ENCODE measurements around the gene P2RX1.

P2RX1 gene

GRCh38 chr17:3906881-3907280 lies 9.4 kb downstream of the P2RX1 start:
- Histone ChIP-seq H3K27me3 (ENCODE audit: control insufficient read depth, insufficient read depth, low read length) (no peaks in the 10 kb centered on the region), H3K9ac (ENCODE audit: low read length) (no peak overlapping the region), H3K36me3 (ENCODE audit: control insufficient read depth, insufficient read depth, low read length) (no peaks in the 10 kb centered on the region), H3K4me3 (ENCODE audit: low read length) (no peak overlapping the region), H3K4me1 (ENCODE audit: control insufficient read depth, insufficient read depth, low read length) (no peaks in the 10 kb centered on the region), H3K9me3 (ENCODE audit: control insufficient read depth, low read length) (no peaks in the 10 kb centered on the region)

DNA sequence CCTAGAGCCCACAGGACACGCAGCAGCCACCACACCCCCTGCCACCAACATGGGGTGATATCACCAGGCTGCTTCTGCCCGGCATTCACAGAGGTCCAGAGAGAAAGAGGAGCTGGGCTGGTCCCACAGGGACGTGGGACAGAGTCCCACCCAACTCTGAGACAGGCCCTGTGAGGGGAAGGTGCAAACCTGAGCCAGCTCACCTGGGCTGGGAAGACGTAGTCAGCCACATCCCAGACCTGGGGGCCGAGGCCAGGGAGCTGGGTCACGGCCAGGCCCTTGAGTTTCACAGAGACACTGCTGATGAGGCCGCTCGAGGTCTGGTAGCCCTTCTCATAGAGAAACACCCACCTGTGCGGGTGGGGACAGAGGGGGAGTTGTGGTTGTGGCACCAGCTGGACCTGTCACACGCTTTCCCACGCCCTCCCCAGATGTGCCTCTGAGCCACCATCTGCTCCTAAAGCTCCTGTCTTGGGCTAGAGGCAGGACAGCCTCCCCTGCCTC lies 11.2 kb downstream of the P2RX1 start:
- Histone ChIP-seq H3K9me3 (ENCODE audit: control insufficient read depth, low read length) (no peaks in the 10 kb centered on the region), H3K36me3 (ENCODE audit: control insufficient read depth, insufficient read depth, low read length) (no peaks in the 10 kb centered on the region), H3K27me3 (ENCODE audit: control insufficient read depth, insufficient read depth, low read length) (no peaks in the 10 kb centered on the region), H3K4me1 (ENCODE audit: control insufficient read depth, insufficient read depth, low read length) (no peaks in the 10 kb centered on the region), H3K9ac (ENCODE audit: low read length) (no peak overlapping the region), H3K4me3 (ENCODE audit: low read length) (no peak overlapping the region)

GRCh38 chr17:3904501-3904900 lies 11.8 kb downstream of the P2RX1 start:
- no peak overlapping the region for H3K9ac ChIP-seq (ENCODE audit: low read length)
- no peak overlapping the region for H3K4me3 ChIP-seq (ENCODE audit: low read length)
- no peaks in the 10 kb centered on the region for H3K27me3 ChIP-seq (ENCODE audit: control insufficient read depth, insufficient read depth, low read length)
- no peaks in the 10 kb centered on the region for H3K4me1 ChIP-seq (ENCODE audit: control insufficient read depth, insufficient read depth, low read length)
- H3K9me3 ChIP-seq (ENCODE audit: control insufficient read depth, low read length): no peaks in the 10 kb centered on the region
- no peaks in the 10 kb centered on the region for H3K36me3 ChIP-seq (ENCODE audit: control insufficient read depth, insufficient read depth, low read length)

DNA sequence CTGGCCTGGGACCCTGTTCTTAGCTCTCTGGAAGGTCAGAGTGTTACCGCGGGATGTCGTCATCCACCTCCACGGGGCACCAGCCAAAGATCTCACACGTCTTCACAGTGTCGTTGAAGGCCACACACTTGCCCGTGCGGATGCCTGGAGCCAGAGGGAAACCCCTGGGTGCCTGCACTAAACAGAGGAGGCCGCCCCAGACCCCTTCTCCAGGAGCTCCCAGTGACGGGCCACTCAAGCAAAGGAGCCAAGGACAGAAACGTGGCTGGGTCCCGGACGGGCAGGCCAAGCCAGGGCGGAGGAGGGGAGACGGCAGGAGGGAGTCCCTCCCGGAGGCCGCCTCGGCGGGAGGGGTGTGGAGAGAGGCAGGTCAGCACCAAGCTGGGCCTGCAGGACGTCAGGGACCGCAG lies 12.4 kb downstream of the P2RX1 start:
- Histone ChIP-seq H3K36me3 (ENCODE audit: control insufficient read depth, insufficient read depth, low read length) (no peaks in the 10 kb centered on the region), H3K9ac (ENCODE audit: low read length) (no peak overlapping the region), H3K4me3 (ENCODE audit: low read length) (no peak overlapping the region), H3K9me3 (ENCODE audit: control insufficient read depth, low read length) (no peaks in the 10 kb centered on the region), H3K4me1 (ENCODE audit: control insufficient read depth, insufficient read depth, low read length) (no peaks in the 10 kb centered on the region), H3K27me3 (ENCODE audit: control insufficient read depth, insufficient read depth, low read length) (no peaks in the 10 kb centered on the region)

DNA sequence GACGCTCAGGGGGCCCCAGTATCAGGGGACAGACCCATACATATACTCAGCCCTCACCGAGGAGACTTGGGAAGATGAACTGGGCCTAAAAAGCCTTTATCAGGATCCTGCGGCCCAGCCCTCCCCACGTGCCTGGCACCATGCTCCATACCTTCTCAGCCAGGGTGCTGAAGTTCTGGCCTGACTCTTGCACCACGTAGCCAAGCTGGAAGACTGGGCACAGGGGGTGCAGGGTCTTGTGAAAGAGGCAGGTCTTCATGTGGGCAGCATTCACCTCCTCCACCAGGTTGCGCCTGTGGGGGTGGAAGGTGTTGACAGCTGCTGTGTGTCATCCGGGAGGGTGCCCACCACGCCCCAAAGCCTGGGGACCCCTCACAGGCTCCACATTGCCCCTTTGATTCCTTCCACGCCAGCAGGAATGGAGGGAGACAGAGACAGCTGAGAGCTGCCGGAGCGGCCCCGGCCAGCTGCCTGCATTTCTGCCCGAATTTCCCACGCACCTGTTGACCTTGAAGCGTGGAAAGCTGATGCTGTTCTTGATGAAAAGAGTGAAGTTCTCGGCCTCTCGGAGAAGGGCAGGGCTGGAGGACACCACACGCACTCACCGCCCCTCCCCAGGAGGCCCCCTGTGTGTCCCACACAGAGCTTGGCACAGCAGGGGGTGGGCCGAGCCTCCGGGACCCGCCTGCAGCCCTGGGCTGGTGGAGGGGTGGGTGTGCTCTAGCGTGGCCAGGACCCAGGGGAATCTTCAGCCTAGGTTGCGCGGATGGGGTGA lies 13.0 kb downstream of the P2RX1 start:
- H3K27me3 ChIP-seq (ENCODE audit: control insufficient read depth, insufficient read depth, low read length): no peaks in the 10 kb centered on the region
- H3K9ac ChIP-seq (ENCODE audit: low read length): no peak overlapping the region
- H3K4me3 ChIP-seq (ENCODE audit: low read length): no peak overlapping the region
- H3K4me1 ChIP-seq (ENCODE audit: control insufficient read depth, insufficient read depth, low read length): no peaks in the 10 kb centered on the region
- no peaks in the 10 kb centered on the region for H3K9me3 ChIP-seq (ENCODE audit: control insufficient read depth, low read length)
- H3K36me3 ChIP-seq (ENCODE audit: control insufficient read depth, insufficient read depth, low read length): no peaks in the 10 kb centered on the region

GRCh38 chr17:3900646-3901045 lies 15.6 kb downstream of the P2RX1 start:
- H3K9me3 ChIP-seq (ENCODE audit: control insufficient read depth, low read length): no peaks in the 10 kb centered on the region
- H3K9ac ChIP-seq (ENCODE audit: low read length): no peak overlapping the region
- H3K4me3 ChIP-seq (ENCODE audit: low read length): no peak overlapping the region
- peaks cover 4% of the 10 kb centered on the region for H3K4me1 ChIP-seq (ENCODE audit: control insufficient read depth, insufficient read depth, low read length)
- no peaks in the 10 kb centered on the region for H3K36me3 ChIP-seq (ENCODE audit: control insufficient read depth, insufficient read depth, low read length)
- no peaks in the 10 kb centered on the region for H3K27me3 ChIP-seq (ENCODE audit: control insufficient read depth, insufficient read depth, low read length)

GRCh38 chr17:3897731-3898130 lies 18.5 kb downstream of the P2RX1 start:
- Histone ChIP-seq H3K4me3 (ENCODE audit: low read length) (no peak overlapping the region), H3K9ac (ENCODE audit: low read length) (no peak overlapping the region), H3K4me1 (ENCODE audit: control insufficient read depth, insufficient read depth, low read length) (peaks cover 27% of the 10 kb centered on the region), H3K27me3 (ENCODE audit: control insufficient read depth, insufficient read depth, low read length) (no peaks in the 10 kb centered on the region), H3K36me3 (ENCODE audit: control insufficient read depth, insufficient read depth, low read length) (no peaks in the 10 kb centered on the region), H3K9me3 (ENCODE audit: control insufficient read depth, low read length) (no peaks in the 10 kb centered on the region)

- Histone ChIP-seq H3K4me3 (ENCODE audit: low read length) (no peak overlapping the region), H3K9ac (ENCODE audit: low read length) (no peak overlapping the region), H3K9me3 (ENCODE audit: control insufficient read depth, low read length) (no peaks in the 10 kb centered on the region), H3K36me3 (ENCODE audit: control insufficient read depth, insufficient read depth, low read length) (no peaks in the 10 kb centered on the region), H3K27me3 (ENCODE audit: control insufficient read depth, insufficient read depth, low read length) (no peaks in the 10 kb centered on the region), H3K4me1 (ENCODE audit: control insufficient read depth, insufficient read depth, low read length) (peaks cover 29% of the 10 kb centered on the region)
Measured at GRCh38 chr17:3896968-3897235, 19.4 kb downstream of the P2RX1 start.

DNA sequence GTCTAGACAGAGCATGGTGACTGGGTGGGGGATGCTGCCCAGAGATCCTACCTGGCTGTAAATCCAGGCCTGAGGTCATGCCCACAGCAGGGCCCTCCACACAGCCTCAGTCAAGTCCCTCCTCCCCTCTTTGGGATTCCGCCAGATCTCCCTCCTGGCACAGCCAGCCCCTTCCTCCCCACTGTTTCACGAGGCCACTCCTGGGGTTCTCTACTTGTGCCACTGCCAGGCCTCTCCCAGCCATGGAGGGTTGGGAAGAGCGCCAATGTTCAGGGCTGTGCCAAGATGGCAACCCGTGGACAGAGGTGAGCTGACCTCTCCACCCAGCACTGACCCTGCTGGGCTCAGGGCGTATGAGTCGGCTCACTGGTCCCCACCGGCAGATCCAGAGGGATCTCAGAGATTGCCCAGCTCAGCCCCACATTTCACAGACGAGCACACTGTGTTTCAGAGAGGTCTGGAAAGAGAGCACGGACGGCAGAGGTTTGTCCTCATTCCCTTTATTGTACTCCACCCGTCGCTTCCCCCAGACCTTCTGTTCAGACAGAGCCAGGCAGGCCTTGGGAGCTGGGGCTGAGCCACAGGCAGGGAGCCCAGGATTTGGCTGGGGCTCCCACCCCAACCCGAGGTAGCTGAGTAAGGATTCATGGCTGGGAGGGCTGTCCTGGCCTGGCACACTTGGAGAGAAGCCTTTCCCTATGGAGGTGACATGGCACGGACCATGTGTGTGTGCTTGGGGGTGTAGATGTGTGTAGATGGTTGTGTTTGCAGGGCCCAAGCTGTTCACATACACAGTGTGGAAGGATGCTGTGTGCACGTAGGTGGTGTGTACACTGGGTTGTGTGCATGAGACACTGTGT lies 19.9 kb downstream of the P2RX1 start:
- Histone ChIP-seq H3K4me1 (ENCODE audit: control insufficient read depth, insufficient read depth, low read length) (peaks cover 33% of the 10 kb centered on the region), H3K4me3 (ENCODE audit: low read length) (no peak overlapping the region), H3K9ac (ENCODE audit: low read length) (no peak overlapping the region), H3K27me3 (ENCODE audit: control insufficient read depth, insufficient read depth, low read length) (no peaks in the 10 kb centered on the region), H3K9me3 (ENCODE audit: control insufficient read depth, low read length) (no peaks in the 10 kb centered on the region), H3K36me3 (ENCODE audit: control insufficient read depth, insufficient read depth, low read length) (no peaks in the 10 kb centered on the region)

- Histone ChIP-seq H3K9me3 (ENCODE audit: control insufficient read depth, low read length) (no peaks in the 10 kb centered on the region), H3K27me3 (ENCODE audit: control insufficient read depth, insufficient read depth, low read length) (no peaks in the 10 kb centered on the region), H3K36me3 (ENCODE audit: control insufficient read depth, insufficient read depth, low read length) (no peaks in the 10 kb centered on the region), H3K4me1 (ENCODE audit: control insufficient read depth, insufficient read depth, low read length) (peaks cover 41% of the 10 kb centered on the region), H3K9ac (ENCODE audit: low read length) (no peak overlapping the region), H3K4me3 (ENCODE audit: low read length) (no peak overlapping the region)
Measured at GRCh38 chr17:3895354-3895753, 20.9 kb downstream of the P2RX1 start.

- Histone ChIP-seq H3K9ac (ENCODE audit: low read length) (peak overlapping the region; percentile 50), H3K4me1 (ENCODE audit: control insufficient read depth, insufficient read depth, low read length) (peaks cover 46% of the 10 kb centered on the region)
Measured at GRCh38 chr17:3894911-3895343, 21.3 kb downstream of the P2RX1 start.

GRCh38 chr17:3894188-3894587 lies 22.1 kb downstream of the P2RX1 start:
- Histone ChIP-seq H3K4me1 (ENCODE audit: control insufficient read depth, insufficient read depth, low read length) (peaks cover 53% of the 10 kb centered on the region), H3K9ac (ENCODE audit: low read length) (peak overlapping the region; percentile 50), H3K36me3 (ENCODE audit: control insufficient read depth, insufficient read depth, low read length) (no peaks in the 10 kb centered on the region), H3K27me3 (ENCODE audit: control insufficient read depth, insufficient read depth, low read length) (no peaks in the 10 kb centered on the region), H3K4me3 (ENCODE audit: low read length) (no peak overlapping the region), H3K9me3 (ENCODE audit: control insufficient read depth, low read length) (no peaks in the 10 kb centered on the region)

More at GRCh38 chr17:3894911-3895343, 21.3 kb downstream of the P2RX1 start:
- Histone ChIP-seq H3K36me3 (ENCODE audit: control insufficient read depth, insufficient read depth, low read length) (no peaks in the 10 kb centered on the region), H3K4me3 (ENCODE audit: low read length) (no peak overlapping the region), H3K27me3 (ENCODE audit: control insufficient read depth, insufficient read depth, low read length) (no peaks in the 10 kb centered on the region), H3K9me3 (ENCODE audit: control insufficient read depth, low read length) (no peaks in the 10 kb centered on the region)
